HEK293T (cell line): ENCODE data around the gene GDF11.

ENCODE experiments used
- CTCF ChIA-PET: fragments of 350-600 bp; formaldehyde crosslinking; extraction: SDS; loops from one replicate; lab custom pipeline; 2021; ENCODE audit warnings: antibody characterized with exemption, inconsistent platforms; lab: Yijun Ruan, JAX
- POLR2A ChIA-PET: fragments of 350-600 bp; formaldehyde crosslinking; extraction: SDS; loops from one replicate; lab custom pipeline; 2020; ENCODE audit warnings: antibody characterized with exemption, inconsistent platforms; lab: Yijun Ruan, JAX
- DNase-seq: peaks from one replicate; pipeline ENCODE4 v3.0.0; 2012; ENCODE audit warnings: mixed read lengths; ENCODE audit errors: extremely low spot score
- ARNT ChIP-seq: fragments of 450-650 bp; IDR thresholded peaks from 2 replicates; pipeline ENCODE4 v1.6.1; 2017; ENCODE audit warnings: mild to moderate bottlenecking
- BHLHE40 ChIP-seq: fragments of 450-650 bp; IDR thresholded peaks from 2 replicates; pipeline ENCODE4 v1.6.1; 2016; ENCODE audit warnings: mild to moderate bottlenecking, moderate library complexity, borderline replicate concordance
- CTBP1 ChIP-seq: fragments of 450-650 bp; IDR thresholded peaks from 2 replicates; pipeline ENCODE4 v1.6.1; 2016; ENCODE audit warnings: borderline replicate concordance
- ELF4 ChIP-seq: fragments of 450-650 bp; IDR thresholded peaks from 2 replicates; pipeline ENCODE4 v1.6.1; 2017; ENCODE audit warnings: antibody characterized with exemption
- FOXA1 ChIP-seq: fragments of 450-650 bp; IDR thresholded peaks from 2 replicates; pipeline ENCODE4 v1.6.1; 2016; ENCODE audit warnings: mild to moderate bottlenecking
- FOXK2 ChIP-seq: fragments of 450-650 bp; IDR thresholded peaks from 2 replicates; pipeline ENCODE4 v1.6.1; 2016; ENCODE audit warnings: mild to moderate bottlenecking
- FOXM1 ChIP-seq: fragments of 450-650 bp; IDR thresholded peaks from 2 replicates; pipeline ENCODE4 v1.6.1; 2017; ENCODE audit warnings: mild to moderate bottlenecking, borderline replicate concordance
- HDGF ChIP-seq: fragments of 450-650 bp; IDR thresholded peaks from 2 replicates; pipeline ENCODE4 v1.6.1; 2017; ENCODE audit warnings: antibody characterized with exemption, borderline replicate concordance
- L3MBTL2 ChIP-seq: fragments of 450-650 bp; conservative IDR thresholded peaks from 2 replicates; pipeline ENCODE4 v1.6.1; 2016; ENCODE audit warnings: mild to moderate bottlenecking
- LEF1 ChIP-seq: fragments of 450-650 bp; IDR thresholded peaks from 2 replicates; pipeline ENCODE4 v1.6.1; 2017; ENCODE audit warnings: mild to moderate bottlenecking, borderline replicate concordance
- NFRKB ChIP-seq: fragments of 450-650 bp; IDR thresholded peaks from 2 replicates; pipeline ENCODE4 v1.6.1; 2016; ENCODE audit warnings: mild to moderate bottlenecking, moderate library complexity
- PKNOX1 ChIP-seq: fragments of 450-650 bp; IDR thresholded peaks from 2 replicates; pipeline ENCODE4 v1.6.1; 2016
- SP1 ChIP-seq: fragments of 450-650 bp; IDR thresholded peaks from 2 replicates; pipeline ENCODE4 v1.6.1; 2017
- SUZ12 ChIP-seq: fragments of 450-650 bp; IDR thresholded peaks from 2 replicates; pipeline ENCODE4 v1.6.1; 2016; ENCODE audit warnings: mild to moderate bottlenecking
- TARDBP ChIP-seq: fragments of 450-650 bp; IDR thresholded peaks from 2 replicates; pipeline ENCODE4 v1.6.1; 2016
- ZNF384 ChIP-seq: fragments of 450-650 bp; IDR thresholded peaks from 2 replicates; pipeline ENCODE4 v1.6.1; 2016

Gene GDF11

DNA sequence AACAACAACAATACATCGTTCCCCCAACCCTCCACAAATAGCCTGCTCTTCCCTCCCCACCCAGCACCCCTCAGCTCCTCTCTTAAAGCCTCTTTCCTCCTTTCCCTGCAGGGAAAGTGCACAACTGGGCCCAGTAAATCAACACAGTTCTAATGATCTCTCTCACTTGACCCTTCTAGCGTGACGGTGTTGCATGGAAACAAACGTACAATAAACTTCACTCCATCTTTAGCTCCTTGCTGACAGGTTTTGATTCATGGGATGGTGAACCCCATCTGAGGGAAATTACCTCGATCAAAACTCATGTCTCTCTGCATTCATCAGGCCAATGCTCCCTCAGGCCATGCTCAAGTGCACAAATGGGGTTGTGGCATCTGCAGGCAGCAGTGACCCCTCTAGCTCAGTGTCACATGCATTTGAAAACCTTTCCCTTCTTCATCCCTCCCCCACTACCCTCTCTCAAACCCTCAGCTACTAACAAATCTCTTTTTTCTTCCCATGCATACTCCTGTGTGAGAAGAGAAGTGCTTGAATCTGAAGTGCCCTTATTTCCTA lies 22.9 kb downstream of the GDF11 start:
- ChIA-PET POLR2A (no interaction called here), CTCF (no interaction called here)
- TF ChIP-seq ARNT (no peak), TARDBP (no peak), PKNOX1 (no peak), ELF4 (no peak), BHLHE40 (no peak), CTBP1 (no peak), ZNF384 (no peak)
- DNase-seq = no peak

DNA sequence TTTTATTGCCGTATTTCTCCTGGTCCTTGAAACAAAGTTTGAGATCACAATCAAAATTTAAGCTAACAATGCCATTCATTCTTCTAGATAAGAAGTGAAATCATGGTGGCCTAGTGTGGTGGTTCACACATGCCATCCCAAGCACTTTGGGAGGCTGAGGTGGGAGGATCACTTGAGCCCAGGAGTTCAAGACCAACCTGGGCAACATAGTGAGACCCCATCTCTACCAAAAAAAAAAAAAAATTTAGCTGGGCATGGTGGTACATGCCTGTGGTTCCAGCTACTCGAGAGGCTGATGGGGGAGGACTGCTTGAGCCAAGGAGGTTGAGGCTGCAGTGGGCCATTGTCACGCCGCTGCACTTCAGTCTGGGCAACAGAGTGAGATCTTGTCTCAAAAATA lies 24.2 kb downstream of the GDF11 start:
- ChIA-PET POLR2A (no interaction called here), CTCF (no interaction called here)
- DNase-seq = no peak
- no peak for TF ChIP-seq ZNF384
- TF ChIP-seq LEF1 = no peak
- TF ChIP-seq TARDBP = no peak
- TF ChIP-seq ARNT = no peak
- TF ChIP-seq HDGF = no peak

DNA sequence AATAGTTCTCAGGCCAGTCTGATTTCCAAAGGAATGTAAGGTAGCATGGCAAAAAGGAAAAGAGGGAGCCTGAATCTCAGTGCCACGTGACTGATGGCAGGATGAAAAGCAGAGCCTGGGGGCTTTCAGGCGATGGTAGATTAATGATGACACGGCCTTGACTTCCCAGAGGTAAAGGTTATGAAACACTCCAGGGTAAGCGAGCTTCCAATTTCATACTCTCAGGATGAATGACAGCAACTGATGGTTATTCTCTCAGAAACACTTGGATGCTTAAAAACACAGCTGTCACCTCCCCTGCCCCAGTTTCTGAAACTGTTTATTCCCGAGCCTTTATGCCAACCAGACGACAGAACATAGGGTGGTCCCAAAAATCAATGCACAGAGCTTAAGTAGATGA lies 28.8 kb downstream of the GDF11 start:
- no peak for DNase-seq
- CTCF ChIA-PET = no interaction called here
- TF ChIP-seq FOXK2 = no peak
- TF ChIP-seq CTBP1 = no peak
- no peak for TF ChIP-seq FOXA1
- no peak for TF ChIP-seq SP1
- TF ChIP-seq LEF1 = no peak
- TF ChIP-seq BHLHE40 = no peak
- no peak for TF ChIP-seq PKNOX1
- TF ChIP-seq NFRKB = no peak
- no peak for TF ChIP-seq ARNT
- TF ChIP-seq TARDBP = no peak
- no peak for TF ChIP-seq HDGF
- no peak for TF ChIP-seq L3MBTL2
- POLR2A ChIA-PET = interaction anchor here (1.3 to 1.4 kb wide), 2 partner anchors 28 to 46 kb away, joined by 4 to 6 read pairs; partner anchors contain the start of genes ORMDL2 and SARNP

DNA sequence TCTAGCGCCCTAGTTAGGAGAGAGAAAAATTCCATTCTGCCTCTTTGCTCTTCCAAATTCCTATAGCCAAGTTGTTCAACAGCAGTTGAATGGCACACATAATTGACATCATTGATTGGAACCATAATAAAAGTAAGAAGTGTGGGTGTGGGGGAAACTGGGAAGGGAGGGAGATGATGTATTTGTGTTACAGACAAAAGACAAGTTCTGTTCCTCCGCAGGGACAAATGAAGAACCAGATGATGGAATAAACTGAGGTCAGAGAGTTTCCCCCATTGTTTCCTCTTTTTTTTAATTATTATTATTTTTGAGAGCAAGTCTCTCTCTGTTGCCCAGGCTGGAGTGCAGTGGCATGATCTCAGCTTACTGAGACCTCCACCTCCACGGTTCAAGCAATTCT lies 34.9 kb downstream of the GDF11 start:
- TF ChIP-seq SUZ12 (no peak), LEF1 (no peak), FOXK2 (no peak), ZNF384 (no peak), HDGF (no peak), CTBP1 (no peak), SP1 (no peak), ARNT (no peak), L3MBTL2 (no peak), PKNOX1 (no peak), NFRKB (no peak), FOXM1 (no peak), ELF4 (no peak), BHLHE40 (no peak)
- POLR2A ChIA-PET = no interaction called here
- no peak for DNase-seq
- CTCF ChIA-PET = no interaction called here

DNA sequence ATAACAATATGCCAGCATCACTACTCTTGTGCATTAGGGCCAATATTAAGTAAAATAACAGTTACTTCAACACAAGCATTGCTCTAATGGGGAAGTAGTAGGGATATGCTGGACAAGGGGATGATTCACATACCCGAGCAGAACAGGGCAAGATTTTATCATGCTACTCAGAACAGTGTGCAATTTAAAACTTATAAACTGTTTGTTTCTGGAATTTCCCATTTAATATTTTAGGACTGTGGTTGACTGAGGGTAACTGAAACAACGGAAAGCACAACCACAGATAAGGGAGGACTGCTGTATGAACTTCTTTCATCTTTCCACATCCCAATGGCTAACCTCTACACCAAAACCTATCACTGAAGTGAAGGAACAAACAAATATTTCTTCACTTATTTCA lies 37.8 kb downstream of the GDF11 start:
- TF ChIP-seq TARDBP = no peak
- TF ChIP-seq PKNOX1 = no peak
- POLR2A ChIA-PET = interaction anchor here (0.8 kb wide), 1 partner anchor 36 kb away, joined by 3 read pairs; no protein-coding TSS in a partner anchor
- CTCF ChIA-PET = no interaction called here
- no peak for DNase-seq

DNA sequence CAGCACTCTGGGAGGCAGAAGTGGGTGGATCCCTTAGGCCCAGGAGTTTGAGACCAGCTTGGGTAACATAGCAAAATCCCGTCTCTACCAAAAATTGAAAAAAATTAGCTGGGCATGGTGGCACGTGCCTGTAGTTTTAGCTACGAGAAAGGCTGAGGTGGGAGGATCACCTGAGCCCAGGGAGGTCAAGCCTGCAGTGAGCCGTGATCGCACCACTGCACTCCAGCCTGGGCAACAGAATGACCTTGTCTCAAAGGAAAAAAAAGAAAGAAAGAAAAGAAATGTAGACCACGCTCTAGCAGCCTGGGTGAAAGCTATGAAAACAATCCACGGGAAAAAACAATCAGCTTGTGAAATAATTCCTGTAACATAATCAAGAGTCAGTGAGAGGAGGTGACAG lies 45.6 kb downstream of the GDF11 start:
- no peak for DNase-seq
- ChIA-PET CTCF (interaction anchor here (1.2 to 1.3 kb wide), 2 partner anchors 9 to 50 kb away, joined by 3 to 4 read pairs; no protein-coding TSS in a partner anchor), POLR2A (no interaction called here)
- no peak for TF ChIP-seq BHLHE40
- no peak for TF ChIP-seq HDGF
- no peak for TF ChIP-seq L3MBTL2
- no peak for TF ChIP-seq TARDBP
- no peak for TF ChIP-seq LEF1
- TF ChIP-seq ZNF384 = no peak
- TF ChIP-seq PKNOX1 = no peak
- TF ChIP-seq SUZ12 = no peak
- TF ChIP-seq NFRKB = no peak
- TF ChIP-seq FOXA1 = no peak
- TF ChIP-seq FOXK2 = no peak
- TF ChIP-seq ARNT = no peak
- no peak for TF ChIP-seq FOXM1
